HG03196 (cell line): ENCODE results near the gene NEK7.

Experiments used
- ATAC-seq: cut with Tn5 transposase; IDR thresholded peaks from one replicate; pipeline ENCODE4 v1.9.1; 2021; ENCODE audit not compliant: unreplicated experiment

Gene NEK7

DNA sequence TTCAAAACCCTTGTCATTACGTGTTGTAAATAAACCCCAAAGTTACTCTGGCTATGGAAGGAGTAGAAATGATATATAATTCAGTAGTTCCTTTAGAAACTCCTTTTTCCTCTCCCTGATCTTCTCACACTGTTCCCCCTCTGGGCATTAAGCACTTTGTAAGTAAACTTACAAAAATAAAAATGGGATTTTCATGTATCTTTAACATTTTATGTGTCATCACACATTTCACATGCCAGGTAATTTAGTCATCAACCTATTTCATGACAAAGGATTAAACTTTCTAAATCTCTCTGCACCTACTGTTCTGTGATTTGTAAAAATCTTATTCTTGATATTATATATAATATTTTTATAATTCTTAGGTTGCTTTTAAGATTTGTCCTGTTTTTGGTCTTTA is 176.9 kb downstream of the NEK7 start:
- no peak for ATAC-seq

- no peak for ATAC-seq
Measured at GRCh38 chr1:198335663-198336062, 178.9 kb downstream of the NEK7 start.

- no peak for ATAC-seq
Measured at GRCh38 chr1:198337886-198338285, 181.1 kb downstream of the NEK7 start.

- ATAC-seq: no peak
Measured at GRCh38 chr1:198340139-198340538, 183.3 kb downstream of the NEK7 start.

GRCh38 chr1:198346178-198346577 is 189.4 kb downstream of the NEK7 start:
- ATAC-seq: no peak

- ATAC-seq: no peak
Measured at GRCh38 chr1:198350456-198350855, 193.7 kb downstream of the NEK7 start.

DNA sequence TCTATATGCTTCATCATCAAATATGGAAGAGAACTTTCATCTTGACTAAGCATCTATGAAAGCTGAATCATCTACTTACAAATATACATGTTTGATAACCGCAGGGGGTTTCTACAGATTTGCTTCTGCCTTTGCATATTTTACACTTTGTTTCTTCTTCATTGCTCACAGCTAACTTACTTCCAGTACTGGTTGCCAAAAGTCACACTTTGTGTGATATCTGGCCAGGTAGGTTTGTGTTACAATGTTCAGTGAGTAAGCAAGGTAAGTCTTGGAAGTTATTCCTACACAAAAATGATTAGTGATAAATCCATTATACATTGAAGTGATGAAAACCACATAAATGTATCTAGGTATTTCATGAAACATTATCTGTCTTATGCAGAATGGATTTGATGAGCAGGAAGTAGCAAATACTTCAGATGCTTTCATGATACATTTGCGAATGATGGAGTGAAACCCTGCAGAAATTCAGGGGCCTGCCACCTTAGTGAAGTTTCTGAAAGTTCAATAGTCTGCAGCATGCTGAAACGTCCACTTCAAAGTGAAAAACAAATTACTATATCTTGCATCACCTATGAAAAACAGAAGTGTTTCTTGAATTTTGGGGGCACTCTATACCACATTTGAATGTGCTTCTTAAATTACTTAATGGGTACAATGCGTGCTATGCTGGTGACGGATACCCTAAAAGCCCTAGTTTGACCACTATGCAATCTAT is 196.3 kb downstream of the NEK7 start:
- peak; percentile 78 for ATAC-seq

DNA sequence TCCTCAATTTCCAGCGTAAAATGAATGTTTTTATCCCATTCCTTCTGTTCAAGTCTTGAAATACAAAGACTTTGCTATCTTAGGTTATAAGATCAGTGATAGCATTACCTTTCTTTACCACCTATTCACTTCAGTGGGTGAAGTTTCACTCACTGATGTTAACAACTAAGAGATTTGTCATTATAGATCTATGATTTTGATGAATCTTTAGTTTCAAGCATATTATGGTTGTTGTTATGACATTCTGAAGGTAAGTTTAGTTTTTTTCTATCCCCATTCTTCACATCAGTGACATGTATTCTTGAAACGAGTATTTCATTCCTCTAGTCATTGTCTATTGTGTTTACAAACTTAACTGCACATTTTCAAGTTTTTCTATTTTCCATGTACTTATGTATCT is 201.1 kb downstream of the NEK7 start:
- no peak for ATAC-seq

GRCh38 chr1:198359024-198359653 is 202.3 kb downstream of the NEK7 start:
- ATAC-seq: no peak

DNA sequence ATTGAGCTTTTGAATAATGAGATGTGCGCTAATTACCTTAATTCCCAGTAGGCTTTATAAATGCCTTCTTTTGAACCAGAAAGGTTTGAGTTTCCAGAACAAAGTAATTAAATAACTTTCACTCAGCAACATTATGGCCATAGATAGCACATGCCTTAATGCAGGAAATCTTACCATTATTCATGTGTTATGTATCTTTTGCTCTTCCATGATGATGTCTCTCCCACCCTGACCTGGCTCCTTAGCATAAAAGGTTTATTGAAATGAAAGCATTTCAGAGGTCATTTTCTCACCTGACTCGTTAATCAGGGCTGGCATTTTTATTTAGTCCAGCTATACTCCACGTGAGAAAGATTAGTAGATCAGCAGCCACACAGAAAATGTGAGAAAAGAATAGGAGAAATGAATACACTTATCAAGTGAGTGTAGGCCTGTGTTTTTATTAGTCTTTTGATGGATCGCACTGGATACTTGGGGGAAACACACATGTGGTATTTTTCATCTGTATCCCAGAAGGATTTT is 203.5 kb downstream of the NEK7 start:
- no peak for ATAC-seq

DNA sequence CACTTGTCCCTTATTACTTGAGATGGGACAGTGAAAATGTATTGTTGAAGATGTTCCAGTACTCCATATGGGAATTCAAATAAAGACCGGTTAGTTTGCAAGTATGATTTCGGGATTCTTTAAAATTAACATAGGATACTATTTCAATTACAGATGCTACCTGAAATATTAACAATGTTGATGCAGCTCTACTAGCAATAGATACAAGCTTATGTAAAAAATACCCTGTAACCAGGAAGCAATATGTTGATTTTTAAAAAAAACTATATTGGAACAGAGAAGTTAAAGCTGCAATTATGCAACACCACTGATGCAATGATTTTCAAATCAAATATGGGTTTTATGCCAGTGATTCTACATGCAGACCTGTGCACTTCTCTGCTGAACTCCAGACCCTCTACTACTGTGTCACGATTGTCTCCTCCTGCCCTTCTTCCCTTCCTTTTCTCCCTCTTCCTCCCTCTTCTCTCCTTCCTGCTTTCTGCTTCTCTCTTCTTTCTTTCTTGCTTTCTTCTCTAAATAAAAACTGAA is 204.5 kb downstream of the NEK7 start:
- no peak for ATAC-seq

DNA sequence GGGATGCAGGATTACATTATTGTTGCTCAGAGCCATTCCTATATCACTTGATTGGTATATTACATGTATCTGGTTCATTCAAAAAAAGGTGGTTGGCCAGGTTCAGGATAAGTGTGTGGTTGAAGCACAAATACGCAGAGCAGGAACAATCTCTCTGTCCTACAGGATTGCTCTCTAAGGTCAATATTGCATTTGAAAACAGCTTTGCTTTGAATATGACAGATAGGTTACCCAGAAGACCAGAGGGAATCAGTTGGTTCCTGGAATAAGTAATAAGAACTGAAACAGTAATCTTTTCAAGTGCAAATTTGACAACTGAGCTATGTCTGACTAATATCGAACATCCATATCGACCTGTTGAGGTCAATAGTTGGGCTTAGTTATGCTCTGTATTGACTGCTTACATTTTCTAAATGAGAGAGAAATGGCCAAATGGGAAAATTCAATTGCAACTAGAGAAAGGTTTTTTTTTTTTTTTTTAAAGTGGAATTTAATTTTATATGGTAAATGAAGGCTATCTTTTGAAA is 206.9 kb downstream of the NEK7 start:
- ATAC-seq: no peak

DNA sequence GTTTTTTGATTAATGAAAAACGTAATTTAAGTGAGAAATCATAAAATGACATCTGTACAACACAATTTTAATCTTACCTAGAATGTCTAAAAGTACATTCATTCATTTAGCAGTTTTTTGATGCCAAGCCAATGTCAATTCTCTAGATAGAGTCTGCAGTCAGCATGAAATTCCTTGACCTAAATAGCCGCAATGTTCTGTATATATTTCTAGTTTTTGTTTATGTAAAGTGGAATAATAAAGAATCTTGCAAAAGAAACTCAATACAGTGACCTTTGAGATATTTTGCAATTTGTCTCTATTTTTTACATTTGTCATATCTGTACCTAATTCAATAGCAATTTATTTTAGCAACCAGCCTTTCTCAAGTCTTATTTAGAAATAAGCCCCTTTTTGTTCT is 207.7 kb downstream of the NEK7 start:
- no peak for ATAC-seq

GRCh38 chr1:198367296-198367695 is 210.5 kb downstream of the NEK7 start:
- ATAC-seq: no peak

- no peak for ATAC-seq
Measured at GRCh38 chr1:198370996-198371395, 214.2 kb downstream of the NEK7 start.
